Nucleus accumbens (tissue), 56 donors: ENCODE results near the gene PTPRCAP.
"Not testable (repeated sequence)": the region's sequence is repeated elsewhere in the genome, so short reads cannot be mapped to it uniquely, and the experiment has no call there.

ENCODE experiments used
- DNase-seq, 56 donors: peaks; one replicate each; lab custom pipeline; 2025; lab: John Stamatoyannopoulos, UW

PTPRCAP gene

DNA sequence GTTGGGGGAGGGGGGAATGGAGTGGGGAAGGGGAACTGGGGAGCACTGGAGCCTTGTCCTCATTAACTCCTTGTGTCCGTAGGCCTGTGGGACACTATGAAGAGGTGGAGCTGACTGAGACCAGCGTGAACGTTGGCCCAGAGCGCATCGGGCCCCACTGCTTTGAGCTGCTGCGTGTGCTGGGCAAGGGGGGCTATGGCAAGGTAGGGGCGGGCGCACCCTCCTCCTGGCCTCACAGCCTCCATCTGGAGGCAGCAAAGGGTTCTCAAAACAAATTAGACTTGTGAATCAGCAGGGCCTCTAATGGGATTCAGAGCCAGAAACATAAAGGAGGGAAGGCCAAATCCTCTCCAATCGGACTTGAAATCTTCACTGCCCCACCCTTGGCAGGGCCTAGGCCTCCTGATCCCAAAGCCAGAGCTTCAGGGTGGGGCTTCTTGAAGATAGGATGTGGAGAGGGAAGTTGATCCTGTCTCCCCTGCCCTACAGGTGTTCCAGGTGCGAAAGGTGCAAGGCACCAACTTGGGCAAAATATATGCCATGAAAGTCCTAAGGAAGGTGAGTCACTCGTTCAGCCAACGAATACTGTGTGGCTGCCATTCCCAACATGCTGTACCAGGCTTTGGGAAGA, 8.3 kb downstream of the PTPRCAP start:
- no peak for DNase-seq

- DNase-seq = peak; percentile 82 to 99 (median 96)
These were observed 9.2 kb downstream of the PTPRCAP start, which contains the start of gene RPS6KB2 for GRCh38 chr11:67428052-67429001. Gene RPS6KB2, plus strand, starts transcription at chr11:67428494. Its CDS starts 52 bp downstream, at chr11:67428546.

- DNase-seq = not testable (repeated sequence)
These were observed 10.1 kb downstream of the PTPRCAP start for GRCh38 chr11:67427364-67427859.

GRCh38 chr11:67423891-67424613, 13.4 kb downstream of the PTPRCAP start:
- DNase-seq = no peak

DNA sequence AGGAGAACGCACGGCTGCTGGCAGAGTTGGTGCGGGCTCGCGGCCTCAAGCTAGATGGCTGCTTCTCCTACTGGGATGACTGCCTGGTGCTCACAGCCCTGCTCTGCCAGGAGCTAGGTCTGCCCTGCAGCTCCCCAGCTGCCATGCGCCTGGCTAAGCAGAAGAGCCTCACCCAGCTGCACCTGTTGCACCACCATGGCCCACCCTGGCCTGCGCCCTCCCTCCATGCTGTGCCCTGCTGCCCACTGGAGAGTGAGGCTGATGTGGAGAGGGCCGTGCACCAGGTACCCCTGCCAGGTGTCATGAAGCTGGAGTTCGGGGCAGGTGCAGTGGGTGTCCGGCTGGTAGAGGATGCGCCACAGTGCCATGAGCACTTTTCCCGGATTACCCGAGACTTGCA, 14.0 kb downstream of the PTPRCAP start:
- DNase-seq = no peak

DNA sequence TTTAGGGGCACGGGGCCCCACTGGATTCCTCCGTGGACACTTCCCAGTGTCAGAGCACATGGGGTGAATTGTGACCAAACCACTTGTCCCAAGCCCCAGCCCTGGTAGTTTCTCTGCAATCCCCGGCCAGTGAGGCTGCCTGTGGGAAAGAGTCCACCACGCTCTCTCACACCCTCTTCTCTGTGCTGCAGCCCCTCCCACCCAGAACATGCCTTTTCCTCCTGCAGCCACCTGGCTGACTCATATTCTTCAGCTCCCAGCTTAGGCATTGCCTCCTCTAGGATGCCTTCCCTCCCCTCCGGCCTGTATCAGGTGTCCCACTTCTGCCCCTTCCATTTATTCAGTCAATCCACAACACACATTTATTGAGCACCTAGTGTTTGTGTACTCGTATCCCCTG, 14.6 kb downstream of the PTPRCAP start:
- no peak for DNase-seq

- no peak for DNase-seq
These were observed 16.0 kb downstream of the PTPRCAP start for GRCh38 chr11:67421430-67422031.

GRCh38 chr11:67420646-67421429, 16.6 kb downstream of the PTPRCAP start:
- DNase-seq = peak; percentile 44 to 96 (median 85)

- no peak for DNase-seq
These were observed 17.3 kb downstream of the PTPRCAP start for GRCh38 chr11:67420147-67420645.

GRCh38 chr11:67419325-67420049, 18.0 kb downstream of the PTPRCAP start:
- no peak for DNase-seq

GRCh38 chr11:67418476-67419281, 18.8 kb downstream of the PTPRCAP start:
- peak in 5 of 56 donors; percentile 10 to 43 (median 34) for DNase-seq

DNA sequence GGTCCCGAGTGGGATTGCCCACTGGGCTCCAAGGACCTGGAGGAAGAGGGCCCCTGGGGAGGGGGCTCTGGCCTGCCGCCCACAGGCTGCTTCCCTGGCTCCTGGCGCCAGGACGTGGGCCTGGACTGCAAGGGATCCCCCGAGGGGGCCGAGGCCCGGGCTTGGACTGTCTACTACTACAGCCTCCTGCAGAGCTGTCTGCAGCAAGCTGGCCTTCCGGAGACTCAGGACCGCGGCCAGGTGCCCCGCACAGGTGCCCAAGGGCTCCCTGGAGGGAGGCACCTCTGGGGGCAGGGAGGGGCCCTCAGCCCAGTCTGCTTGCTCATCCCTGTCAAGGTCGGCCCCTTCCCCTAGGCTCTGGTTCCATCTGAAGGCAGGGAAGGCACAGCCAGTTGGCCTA, 20.1 kb downstream of the PTPRCAP start:
- DNase-seq = peak in 1 of 56 donors; percentile 54

- DNase-seq = peak in 17 of 56 donors; percentile 16 to 56 (median 34)
These were observed 20.8 kb downstream of the PTPRCAP start for GRCh38 chr11:67416416-67417335.

DNA sequence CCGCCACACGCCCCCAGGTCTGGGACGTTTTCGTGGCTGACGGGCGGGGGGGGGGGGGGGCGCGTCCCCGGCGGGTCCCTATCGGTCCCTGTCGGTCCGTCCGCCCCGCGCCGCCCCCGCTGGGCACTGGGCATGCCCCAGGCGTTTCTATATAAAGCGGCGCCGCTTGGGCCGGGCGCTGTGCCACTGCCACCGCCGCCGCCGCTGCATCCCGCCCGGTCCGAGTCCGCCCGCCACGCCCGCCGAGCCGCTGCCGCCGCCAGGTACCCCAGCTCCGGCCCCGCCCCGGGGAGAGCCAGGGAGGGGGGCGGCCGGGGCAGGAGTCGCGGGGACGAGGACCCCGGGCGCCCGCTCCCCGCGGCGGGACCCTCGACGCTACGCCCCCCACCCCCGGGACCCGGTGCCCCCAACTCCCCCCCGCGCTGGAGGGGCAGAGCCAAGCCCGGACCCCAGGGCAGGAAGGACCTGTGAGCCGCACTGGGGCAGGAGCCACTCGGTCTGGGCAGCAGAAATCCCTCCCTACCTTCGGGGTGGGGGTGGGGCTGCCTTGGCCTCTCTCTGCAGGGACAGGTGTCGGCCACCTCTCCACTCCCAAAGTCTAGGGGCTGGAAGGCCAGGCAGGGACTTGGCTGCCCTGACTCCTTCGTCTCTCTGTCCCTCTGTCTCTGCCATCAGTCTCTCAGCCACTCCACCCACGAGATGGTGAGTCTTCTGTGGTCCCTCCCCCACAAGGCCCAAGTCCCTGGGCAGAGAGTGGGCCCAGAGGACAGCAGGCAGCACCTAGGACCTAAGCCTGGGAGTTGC, 21.8 kb downstream of the PTPRCAP start, which contains the start of gene CARNS1:
TSS of gene CARNS1 (plus strand) at position 178 of the 804 bp plus-strand sequence. CDS start at position 700, 522 bp downstream.
- DNase-seq = peak in 39 of 56 donors; percentile 25 to 88 (median 72)

- peak in 3 of 56 donors; percentile 27 to 38 (median 35) for DNase-seq
These were observed 24.1 kb downstream of the PTPRCAP start for GRCh38 chr11:67413266-67413849.
